GM19099 (cell line): Measurements from ENCODE around the gene SLC15A1.

Experiments
- POLR2A ChIP-seq: IDR thresholded peaks from 3 replicates; pipeline ENCODE4 v1.6.1; 2011; ENCODE audit warnings: low read depth; ENCODE audit not compliant: insufficient read length; ENCODE audit errors: extremely low read depth

The SLC15A1 gene

GRCh38 chr13:98771838-98772611 is 19.6 kb upstream of the SLC15A1 start:
- TF ChIP-seq POLR2A = no peak

GRCh38 chr13:98769736-98770135 is 17.3 kb upstream of the SLC15A1 start:
- no peak for TF ChIP-seq POLR2A

- no peak for TF ChIP-seq POLR2A
Measured at GRCh38 chr13:98768522-98768921, 16.1 kb upstream of the SLC15A1 start.

- TF ChIP-seq POLR2A = no peak
Measured at GRCh38 chr13:98766697-98767096, 14.2 kb upstream of the SLC15A1 start.

GRCh38 chr13:98765996-98766519 is 13.6 kb upstream of the SLC15A1 start:
- TF ChIP-seq POLR2A = no peak

- no peak for TF ChIP-seq POLR2A
Measured at GRCh38 chr13:98761986-98762616, 9.6 kb upstream of the SLC15A1 start.

- TF ChIP-seq POLR2A = no peak
Measured at GRCh38 chr13:98761126-98761985, 8.9 kb upstream of the SLC15A1 start.

GRCh38 chr13:98755729-98756128 is 3.3 kb upstream of the SLC15A1 start:
- TF ChIP-seq POLR2A = no peak

GRCh38 chr13:98755116-98755515 is 2.6 kb upstream of the SLC15A1 start:
- no peak for TF ChIP-seq POLR2A

- TF ChIP-seq POLR2A = no peak
Measured at GRCh38 chr13:98751861-98752466, 508 bp downstream of the SLC15A1 start.

- no peak for TF ChIP-seq POLR2A
Measured at GRCh38 chr13:98751367-98751782, 1.1 kb downstream of the SLC15A1 start.

GRCh38 chr13:98749501-98749900 is 3.0 kb downstream of the SLC15A1 start:
- TF ChIP-seq POLR2A = no peak

- no peak for TF ChIP-seq POLR2A
Measured at GRCh38 chr13:98746968-98747367, 5.5 kb downstream of the SLC15A1 start.

GRCh38 chr13:98743377-98743776 is 9.1 kb downstream of the SLC15A1 start:
- no peak for TF ChIP-seq POLR2A

- no peak for TF ChIP-seq POLR2A
Measured at GRCh38 chr13:98742961-98743360, 9.5 kb downstream of the SLC15A1 start.
